D721Med (cell line): Measurements from ENCODE around the gene MYLK4.

Experiments
- DNase-seq: peaks from one replicate; pipeline ENCODE4 v3.0.0; 2011; ENCODE audit warnings: low spot score; ENCODE audit not compliant: insufficient read length
- FAIRE-seq: peaks from 2 replicates; lab custom pipeline; 2011; peaks lifted over from hg19 to GRCh38; lab: Jason Lieb, UNC
- TF ChIP-seq, protein P1 (sequence below): IDR thresholded peaks from 2 replicates; pipeline ENCODE4 v1.5.1; 2012; ENCODE audit warnings: mild to moderate bottlenecking, control low read depth; ENCODE audit not compliant: insufficient read depth; ENCODE audit errors: missing control alignments

Gene MYLK4

GRCh38 chr6:2676048-2676447 is 74.7 kb downstream of the MYLK4 start:
- DNase-seq (no peak), FAIRE-seq (no peak)
- TF ChIP-seq, protein P1, sequence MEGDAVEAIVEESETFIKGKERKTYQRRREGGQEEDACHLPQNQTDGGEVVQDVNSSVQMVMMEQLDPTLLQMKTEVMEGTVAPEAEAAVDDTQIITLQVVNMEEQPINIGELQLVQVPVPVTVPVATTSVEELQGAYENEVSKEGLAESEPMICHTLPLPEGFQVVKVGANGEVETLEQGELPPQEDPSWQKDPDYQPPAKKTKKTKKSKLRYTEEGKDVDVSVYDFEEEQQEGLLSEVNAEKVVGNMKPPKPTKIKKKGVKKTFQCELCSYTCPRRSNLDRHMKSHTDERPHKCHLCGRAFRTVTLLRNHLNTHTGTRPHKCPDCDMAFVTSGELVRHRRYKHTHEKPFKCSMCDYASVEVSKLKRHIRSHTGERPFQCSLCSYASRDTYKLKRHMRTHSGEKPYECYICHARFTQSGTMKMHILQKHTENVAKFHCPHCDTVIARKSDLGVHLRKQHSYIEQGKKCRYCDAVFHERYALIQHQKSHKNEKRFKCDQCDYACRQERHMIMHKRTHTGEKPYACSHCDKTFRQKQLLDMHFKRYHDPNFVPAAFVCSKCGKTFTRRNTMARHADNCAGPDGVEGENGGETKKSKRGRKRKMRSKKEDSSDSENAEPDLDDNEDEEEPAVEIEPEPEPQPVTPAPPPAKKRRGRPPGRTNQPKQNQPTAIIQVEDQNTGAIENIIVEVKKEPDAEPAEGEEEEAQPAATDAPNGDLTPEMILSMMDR, result no peak

DNA sequence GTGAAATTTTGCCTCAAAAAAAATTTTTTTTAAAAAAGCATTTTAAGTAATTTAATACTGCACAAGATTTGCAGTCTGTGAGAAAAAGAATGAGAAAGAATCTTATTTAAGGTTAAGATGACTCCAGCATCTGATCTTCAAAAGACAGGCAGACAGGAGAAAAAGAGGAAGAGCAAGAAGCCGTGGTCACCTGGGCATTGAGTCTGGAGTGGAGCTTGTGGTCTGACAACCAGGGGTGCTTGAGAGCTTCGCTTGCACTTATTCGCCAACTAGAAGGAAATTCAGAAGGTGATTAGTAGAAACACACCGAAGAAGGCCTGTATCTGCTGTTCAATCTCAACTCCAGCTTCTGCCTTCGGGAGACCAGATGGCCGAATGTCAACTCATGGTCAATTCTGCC is 75.9 kb downstream of the MYLK4 start:
- FAIRE-seq, result no peak
- TF ChIP-seq, protein P1, result no peak

GRCh38 chr6:2669067-2669700 is 81.5 kb downstream of the MYLK4 start:
- TF ChIP-seq, protein P1, result no peak
- FAIRE-seq (no peak), DNase-seq (no peak)

More for the DNA sequence above, 75.9 kb downstream of the MYLK4 start:
- no peak for DNase-seq

GRCh38 chr6:2667617-2668016 is 83.1 kb downstream of the MYLK4 start:
- DNase-seq (no peak), FAIRE-seq (no peak)
- TF ChIP-seq, protein P1, result no peak

- DNase-seq, result no peak
- FAIRE-seq, result no peak
- TF ChIP-seq, protein P1, result no peak
Measured at GRCh38 chr6:2666906-2667575, 83.7 kb downstream of the MYLK4 start.

GRCh38 chr6:2665146-2666070 is 85.3 kb downstream of the MYLK4 start:
- TF ChIP-seq, protein P1, result no peak
- FAIRE-seq (no peak), DNase-seq (no peak)
